DOHH2 (cell line): ENCODE data around the gene EDN1.

ENCODE experiments used
- EZH2phosphoT487 ChIP-seq: fragments of 200-600 bp; sonication (generic); IDR thresholded peaks from 2 replicates; pipeline ENCODE4 v1.6.1; 2017; ENCODE audit warnings: borderline replicate concordance, mild to moderate bottlenecking, antibody characterized with exemption, low read length, moderate library complexity, mixed read lengths
- TF ChIP-seq, protein P1 (sequence below): fragments of 200-600 bp; sonication (generic); IDR thresholded peaks from one replicate; pipeline ENCODE4 v1.5.1; 2014; ENCODE audit warnings: antibody characterized with exemption, mild to moderate bottlenecking, low read depth, low read length; ENCODE audit not compliant: poor library complexity, severe bottlenecking

GRCh38 chr6:12315292-12316081, 25.3 kb downstream of the EDN1 start:
- TF ChIP-seq, protein P1, sequence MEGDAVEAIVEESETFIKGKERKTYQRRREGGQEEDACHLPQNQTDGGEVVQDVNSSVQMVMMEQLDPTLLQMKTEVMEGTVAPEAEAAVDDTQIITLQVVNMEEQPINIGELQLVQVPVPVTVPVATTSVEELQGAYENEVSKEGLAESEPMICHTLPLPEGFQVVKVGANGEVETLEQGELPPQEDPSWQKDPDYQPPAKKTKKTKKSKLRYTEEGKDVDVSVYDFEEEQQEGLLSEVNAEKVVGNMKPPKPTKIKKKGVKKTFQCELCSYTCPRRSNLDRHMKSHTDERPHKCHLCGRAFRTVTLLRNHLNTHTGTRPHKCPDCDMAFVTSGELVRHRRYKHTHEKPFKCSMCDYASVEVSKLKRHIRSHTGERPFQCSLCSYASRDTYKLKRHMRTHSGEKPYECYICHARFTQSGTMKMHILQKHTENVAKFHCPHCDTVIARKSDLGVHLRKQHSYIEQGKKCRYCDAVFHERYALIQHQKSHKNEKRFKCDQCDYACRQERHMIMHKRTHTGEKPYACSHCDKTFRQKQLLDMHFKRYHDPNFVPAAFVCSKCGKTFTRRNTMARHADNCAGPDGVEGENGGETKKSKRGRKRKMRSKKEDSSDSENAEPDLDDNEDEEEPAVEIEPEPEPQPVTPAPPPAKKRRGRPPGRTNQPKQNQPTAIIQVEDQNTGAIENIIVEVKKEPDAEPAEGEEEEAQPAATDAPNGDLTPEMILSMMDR: no peak
- TF ChIP-seq EZH2phosphoT487: no peak
